K562 treated with DMSO at 1 percent for 24 hours (cell line): ENCODE results near the gene CCDC78. TPM values are rescaled to one million over a fixed set of nuclear protein-coding genes. Genes with fewer than 3 reads are reported as not detected.

Experiments
- total RNA-seq: library from RNA; unstranded; fragments of 300-600 nt; gene quantifications from 2 replicates; pipeline ENCODE4 v1.2.3, GENCODE V29; 2022; ENCODE audit warnings: low read depth; ENCODE audit not compliant: insufficient read depth

Gene CCDC78
- 1.3 and 1.8 TPM in 2 replicates for total RNA-seq

DNA sequence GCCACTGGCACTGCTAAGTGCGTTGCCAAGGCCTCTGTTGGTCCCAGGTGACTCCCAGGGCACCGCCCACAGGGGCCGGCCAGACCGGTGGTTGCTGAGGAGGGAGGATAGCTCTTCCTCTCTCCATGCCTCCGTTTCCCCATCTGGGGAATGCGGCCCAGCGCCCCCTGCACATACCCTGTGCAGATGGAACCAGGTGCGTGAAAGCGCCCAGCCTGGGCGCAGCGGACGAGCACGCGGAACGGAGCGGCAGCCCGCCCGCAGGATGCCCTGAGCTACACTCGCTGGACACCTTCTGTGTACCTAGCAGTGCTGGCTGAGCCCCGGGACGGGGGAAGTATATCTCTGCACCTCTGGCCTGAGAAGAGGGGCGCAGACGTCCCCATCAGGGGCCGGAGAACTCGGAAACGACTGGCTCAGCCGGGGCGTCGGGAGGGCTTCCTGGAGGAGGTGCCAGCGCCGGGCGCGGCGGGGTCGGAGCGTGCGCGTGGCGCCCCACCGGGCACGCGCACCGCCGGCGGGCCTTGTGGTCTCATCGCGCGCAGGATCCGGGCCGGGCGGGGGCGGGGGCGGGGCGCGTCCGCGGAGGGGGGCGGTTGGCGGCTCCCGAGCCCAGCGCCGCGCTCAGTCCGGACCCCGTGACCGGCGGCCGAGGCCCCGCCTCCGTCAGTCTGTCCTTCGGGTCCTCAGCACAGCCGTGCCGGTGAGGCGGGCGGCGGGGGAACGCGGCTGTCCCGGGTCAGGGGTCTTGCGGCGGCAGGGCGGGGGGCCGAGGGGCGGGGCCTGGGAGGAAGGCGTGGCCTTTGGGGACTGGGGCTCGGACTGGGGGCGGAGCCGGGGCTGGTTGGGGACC lies at the start of gene CCDC78, which contains the start of gene HAGHL:
Gene CCDC78, minus strand, starts transcription at position 6 of the 853 bp plus-strand sequence. CDS start 76 bp downstream, outside the sequence.
Gene HAGHL, plus strand, starts transcription at position 669 of the 853 bp plus-strand sequence. CDS start 404 bp downstream, outside the sequence.

DNA sequence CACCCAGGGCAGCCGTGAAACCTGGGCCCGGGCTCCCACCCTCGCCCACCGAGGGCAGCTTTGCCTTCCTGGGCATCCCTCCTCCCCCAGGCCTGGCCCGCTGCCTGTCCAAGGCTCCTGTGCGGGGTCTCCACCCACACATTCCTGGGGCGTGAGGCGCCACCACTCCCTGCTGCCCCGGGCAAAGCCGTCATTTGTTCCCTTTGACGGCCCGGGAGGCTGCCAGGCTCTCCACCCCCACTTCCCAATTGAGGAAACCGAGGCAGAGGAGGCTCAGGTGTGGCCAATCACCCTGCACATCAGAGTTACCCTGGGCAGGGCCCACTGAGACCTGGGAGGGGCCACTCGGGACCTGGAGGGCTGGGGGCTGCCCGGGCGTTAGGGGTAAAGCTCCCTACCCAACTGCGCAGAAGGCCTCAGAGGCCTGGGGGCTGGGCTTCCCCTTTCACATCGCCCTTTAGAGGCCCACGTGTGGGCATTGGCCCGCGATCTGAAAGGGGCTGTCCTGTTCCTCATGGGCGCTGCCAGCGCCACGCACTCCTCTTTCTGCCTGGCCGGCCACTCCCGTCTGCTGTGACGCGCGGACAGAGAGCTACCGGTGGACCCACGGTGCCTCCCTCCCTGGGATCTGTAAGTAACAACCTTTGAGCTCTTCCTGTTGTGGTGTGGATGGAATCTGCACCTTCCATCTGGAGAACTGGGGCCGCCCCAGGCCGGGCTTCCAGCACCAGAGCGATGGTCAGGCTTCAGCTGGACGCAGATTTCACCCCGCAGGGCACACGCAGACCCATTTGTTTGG lies 34.5 kb upstream of the CCDC78 start, which contains the start of gene MSLN:
Gene MSLN, plus strand, starts transcription at position 190 of the 799 bp plus-strand sequence. CDS start 1,947 bp downstream, outside the sequence.

DNA sequence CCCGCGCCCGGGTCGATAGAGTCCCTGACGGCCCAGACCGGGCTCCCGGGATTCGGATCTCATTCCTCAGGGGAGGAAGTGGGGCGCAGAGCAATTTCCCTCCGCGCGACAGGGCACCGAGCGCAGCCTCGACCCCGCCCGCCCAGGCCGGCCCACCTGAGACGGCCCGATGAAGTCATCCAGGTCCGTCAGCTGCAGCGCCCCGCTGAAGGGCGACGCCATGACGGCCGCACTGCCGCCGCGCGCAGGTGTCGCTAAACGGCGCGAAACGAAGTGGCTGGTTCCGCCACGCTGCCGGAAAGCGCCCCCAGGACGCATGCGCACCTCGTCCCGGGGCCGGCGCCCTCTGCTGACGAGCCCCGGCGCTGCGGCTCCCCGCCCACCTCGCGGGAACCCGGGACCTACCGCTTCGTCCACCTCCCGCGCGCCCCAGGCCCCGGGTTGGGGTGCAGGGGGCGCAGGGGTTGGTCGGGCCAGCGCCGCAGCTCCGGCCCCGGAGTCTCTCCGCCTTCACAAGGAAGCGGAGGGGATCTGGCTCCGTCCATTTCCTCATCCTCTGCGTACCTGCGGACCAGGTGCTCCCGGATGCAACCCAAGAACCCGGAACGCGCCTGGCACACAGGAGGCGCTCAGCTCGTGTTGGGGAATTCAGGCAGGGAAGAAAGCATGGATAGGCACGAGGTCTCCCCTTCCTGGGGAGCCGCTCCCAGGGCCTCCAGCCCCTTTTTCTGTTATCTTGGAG lies 14.7 kb upstream of the CCDC78 start, which contains the start of gene CIAO3:
Gene CIAO3, minus strand, starts transcription at position 234 of the 742 bp plus-strand sequence. Its CDS starts 12 bp downstream, at position 222.

DNA sequence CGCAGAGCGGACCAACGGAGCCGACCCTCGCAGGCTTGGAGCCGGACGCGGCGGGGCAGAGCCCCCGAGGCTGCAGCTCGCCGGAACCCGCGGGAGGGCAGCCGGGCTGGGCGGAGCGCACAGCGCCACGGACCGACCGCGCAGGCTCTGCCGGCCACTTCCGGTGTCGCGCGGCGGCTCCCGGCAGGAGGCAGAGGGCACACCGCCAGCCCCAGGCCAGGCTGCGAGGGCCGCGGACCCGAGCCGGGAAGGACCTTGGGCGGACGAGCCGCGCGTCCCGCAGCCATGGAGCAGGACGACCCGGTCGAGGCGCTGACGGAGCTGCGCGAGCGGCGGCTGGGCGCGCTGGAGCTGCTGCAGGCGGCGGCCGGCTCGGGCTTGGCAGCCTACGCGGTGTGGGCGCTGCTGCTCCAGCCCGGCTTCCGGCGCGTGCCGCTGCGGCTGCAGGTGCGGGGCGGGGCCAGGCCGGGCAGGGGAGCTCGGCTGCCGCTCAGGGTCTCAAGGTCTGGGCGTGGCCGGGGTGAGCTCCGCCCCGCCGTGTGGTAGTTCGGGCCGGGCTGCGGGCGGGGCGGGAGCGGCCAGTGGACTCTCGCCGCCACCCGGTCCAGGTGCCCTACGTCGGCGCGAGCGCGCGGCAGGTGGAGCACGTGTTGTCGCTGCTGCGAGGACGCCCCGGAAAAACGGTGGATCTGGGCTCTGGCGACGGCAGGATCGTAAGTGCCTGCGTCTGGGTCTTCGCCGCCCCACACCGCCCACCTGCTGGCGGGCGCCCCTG lies 5.1 kb downstream of the CCDC78 start, which contains the start of gene ANTKMT:
Gene ANTKMT, plus strand, starts transcription at position 157 of the 775 bp plus-strand sequence. Its CDS starts 129 bp downstream, at position 286.

DNA sequence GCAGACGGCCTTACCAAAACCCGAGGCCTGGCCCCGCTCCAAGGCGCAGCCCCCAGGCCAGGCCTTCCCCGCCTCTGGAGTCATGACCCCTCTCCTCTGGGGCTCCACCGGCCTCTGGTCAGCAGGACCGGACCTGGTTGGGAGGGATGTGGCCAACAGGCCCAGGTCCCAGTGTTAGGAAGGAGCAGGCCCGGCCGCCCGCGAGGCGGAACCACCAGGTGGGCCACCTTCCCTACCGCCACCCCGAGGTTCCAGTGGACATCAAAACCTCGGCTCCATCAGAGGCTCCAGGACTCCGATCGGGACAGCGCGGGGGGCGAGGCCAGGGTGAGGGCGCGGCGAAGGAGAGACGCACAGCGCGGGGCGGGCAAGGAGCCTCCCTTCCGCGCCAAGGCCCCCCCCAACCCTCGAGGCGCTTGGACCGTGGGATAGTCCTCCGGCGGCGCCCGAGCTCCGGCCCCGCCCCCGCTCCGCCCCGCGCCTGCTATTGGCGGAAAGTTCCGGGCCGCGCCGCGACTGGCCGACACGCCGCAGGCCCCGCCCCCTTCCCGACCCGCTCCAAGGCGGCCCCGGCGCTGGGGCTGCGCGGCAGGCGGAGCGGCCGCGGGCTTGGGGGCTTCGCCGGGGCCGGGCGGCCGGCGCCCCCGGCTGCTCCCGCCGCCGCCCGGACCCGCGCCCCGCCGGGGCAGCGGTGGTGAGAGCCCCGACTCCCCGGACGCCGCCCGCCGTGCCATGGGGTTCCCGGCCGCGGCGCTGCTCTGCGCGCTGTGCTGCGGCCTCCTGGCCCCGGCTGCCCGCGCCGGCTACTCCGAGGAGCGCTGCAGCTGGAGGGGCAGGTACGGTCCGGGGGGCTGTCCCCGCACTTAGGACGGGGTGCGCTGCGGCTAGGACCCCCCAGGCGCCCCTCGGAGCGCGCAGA lies 11.4 kb downstream of the CCDC78 start, which contains the start of gene METRN:
Gene METRN, plus strand, starts transcription at position 561 of the 919 bp plus-strand sequence. Its CDS starts 172 bp downstream, at position 733.

DNA sequence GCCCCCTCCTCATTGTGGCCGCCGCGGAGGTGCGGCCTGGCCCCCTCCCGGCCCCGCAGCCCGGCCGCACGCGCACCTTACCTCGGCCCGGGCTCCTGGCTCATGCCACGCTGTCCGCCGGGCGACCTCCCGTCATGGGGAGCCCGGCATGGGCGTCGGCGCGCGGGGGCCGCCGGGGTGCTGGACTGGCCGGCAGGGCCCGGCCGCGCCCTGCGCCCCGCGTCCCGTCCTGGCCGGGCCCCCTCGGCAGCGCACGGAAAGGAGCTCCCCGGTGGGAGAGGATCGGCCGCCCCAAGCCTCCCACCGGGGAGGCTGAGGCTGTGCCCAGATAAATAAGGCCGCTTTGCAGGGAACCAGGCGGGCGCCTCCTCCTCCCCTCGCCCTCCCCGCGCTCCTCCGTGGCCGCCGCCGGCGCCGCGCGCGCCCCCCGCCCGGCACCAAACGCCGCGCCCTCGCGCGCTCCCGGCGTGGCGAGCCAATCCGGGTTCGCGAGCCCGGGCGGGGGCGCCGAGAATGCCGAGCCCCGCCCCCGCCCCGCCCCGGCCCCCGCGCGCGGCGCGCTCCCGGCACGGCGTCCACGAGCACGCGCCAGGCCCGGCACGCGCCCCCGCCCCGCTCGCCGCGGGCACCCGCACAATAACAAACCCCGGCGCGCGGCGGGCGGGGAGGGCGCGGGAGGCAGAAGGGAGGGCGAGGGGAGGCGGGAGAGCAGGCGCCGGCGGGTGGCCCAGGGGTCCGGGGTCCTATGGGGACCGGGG lies 20.6 kb downstream of the CCDC78 start, which contains the start of gene FBXL16:
Gene FBXL16, minus strand, starts transcription at position 371 of the 758 bp plus-strand sequence. CDS start 8,396 bp downstream, outside the sequence.

DNA sequence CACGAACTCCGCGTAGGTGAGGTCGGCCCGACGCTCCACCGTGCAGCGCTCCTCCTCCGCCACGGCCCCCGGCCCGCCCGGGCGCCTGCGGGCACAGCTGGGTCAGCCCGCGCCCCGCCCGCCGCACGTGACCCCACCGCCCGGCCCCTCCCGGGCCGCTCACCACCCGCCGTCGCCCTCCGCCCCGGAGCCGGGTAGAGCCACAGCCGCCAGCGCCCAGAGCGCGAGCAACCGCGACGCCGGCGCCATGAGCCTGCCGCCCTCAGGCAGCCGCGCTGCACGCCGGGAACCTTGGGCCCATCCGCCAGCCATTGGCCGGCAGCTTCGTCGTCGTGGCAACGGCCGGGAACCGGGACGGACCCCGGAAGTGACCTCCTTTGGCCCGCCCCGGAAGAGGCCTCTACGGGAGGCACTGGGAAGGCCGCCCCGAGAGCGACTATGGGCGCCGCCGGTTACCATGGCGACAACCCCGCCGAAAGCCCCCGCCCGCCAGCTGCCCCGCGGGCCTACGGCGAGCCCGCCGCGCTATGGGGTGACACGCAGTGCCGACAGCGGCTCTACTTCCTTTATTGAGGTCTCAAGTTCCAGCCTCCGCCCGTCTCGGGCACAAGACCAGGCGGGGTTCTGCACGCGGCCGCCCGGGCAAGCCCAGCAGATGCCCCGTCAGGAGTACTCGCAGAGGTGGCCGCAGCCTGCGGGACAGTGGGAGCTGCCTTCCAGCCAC lies 42.0 kb downstream of the CCDC78 start, which contains the start of gene JMJD8:
Gene JMJD8, minus strand, starts transcription at position 264 of the 724 bp plus-strand sequence. Its CDS starts 15 bp downstream, at position 249.

DNA sequence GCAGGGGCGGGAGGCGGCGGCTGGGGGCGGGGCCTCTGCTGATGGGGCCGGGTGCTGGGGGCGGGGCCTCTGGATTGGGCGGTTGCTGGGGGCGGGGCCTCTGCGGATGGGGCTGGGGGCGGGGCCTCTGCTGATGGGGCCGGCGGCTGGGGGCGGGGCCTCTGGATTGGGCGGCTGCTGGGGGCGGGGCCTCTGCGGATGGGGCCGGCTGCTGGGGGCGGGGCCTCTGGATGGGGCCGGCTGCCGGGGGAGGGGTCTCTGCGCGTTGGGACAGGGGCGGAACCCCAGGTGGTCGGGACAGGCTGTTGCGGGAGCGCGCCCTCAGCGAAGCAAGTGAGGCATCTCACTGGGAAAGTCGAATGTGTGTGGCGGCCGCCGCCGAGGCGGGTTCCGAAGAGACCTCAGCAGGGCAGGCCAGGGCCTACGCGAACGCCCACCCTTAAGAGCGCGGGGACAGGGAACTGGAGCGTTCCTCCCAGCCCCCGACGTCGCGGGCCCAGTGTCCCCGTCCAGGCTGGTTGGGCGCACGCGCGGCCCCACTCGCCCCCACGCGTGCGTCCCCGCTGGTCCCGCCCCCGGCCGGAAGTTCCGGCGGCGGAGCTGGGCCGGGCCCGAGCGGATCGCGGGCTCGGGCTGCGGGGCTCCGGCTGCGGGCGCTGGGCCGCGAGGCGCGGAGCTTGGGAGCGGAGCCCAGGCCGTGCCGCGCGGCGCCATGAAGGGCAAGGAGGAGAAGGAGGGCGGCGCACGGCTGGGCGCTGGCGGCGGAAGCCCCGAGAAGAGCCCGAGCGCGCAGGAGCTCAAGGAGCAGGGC lies 46.2 kb downstream of the CCDC78 start, which contains the start of gene STUB1:
Gene STUB1, plus strand, starts transcription at position 597 of the 811 bp plus-strand sequence. Its CDS starts 116 bp downstream, at position 713.

DNA sequence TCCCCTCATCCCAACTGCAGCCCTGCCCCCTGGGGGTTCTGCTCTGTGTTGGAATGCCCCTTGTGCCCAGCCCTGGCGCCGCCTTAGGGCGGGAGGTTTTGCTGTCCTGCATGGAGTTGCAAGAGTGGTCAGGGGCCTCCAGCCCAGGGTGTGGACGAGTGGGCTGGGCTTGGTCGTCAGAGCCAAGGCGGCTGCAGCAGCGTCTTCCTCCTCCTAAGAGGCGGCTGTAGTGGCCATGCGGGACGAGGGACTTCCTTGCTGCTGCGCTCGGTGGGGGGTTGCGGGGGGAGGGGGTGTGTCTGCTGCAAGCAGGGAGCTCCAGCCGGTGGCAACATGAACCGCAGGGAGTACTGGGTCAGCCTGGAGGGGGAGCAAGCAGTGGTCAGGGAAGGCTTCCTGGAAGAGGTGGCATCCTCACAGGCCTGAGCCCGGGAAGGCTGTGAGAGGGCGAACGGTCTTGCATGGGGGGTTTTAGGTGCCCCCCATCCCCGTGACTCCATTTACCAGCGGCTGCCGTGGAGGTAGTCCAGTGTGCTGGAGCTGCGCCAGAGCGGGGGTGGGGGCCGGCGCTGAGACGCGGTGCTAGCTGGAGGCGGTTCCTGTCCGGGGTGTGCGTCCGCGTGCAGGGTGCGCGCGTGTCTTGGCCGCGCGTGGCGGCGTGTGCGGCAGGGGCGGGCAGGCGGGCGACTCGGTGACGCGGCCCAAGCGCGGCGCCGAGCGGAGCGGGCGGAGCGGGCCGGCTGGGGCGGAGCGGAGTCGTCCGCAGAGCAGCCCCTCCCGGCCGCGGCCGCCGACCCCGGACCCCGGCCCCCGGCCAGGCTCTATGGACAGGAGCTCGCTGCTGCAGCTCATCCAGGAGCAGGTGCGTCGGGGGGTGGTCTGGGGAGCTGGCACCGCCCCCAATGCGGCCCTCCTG lies 51.0 kb downstream of the CCDC78 start, which contains the start of gene RHBDL1:
Gene RHBDL1, plus strand, starts transcription at position 704 of the 916 bp plus-strand sequence. Its CDS starts 120 bp downstream, at position 824.

Other genes with a start within 250 kb of the CCDC78 start
- 64.7 and 73.6 TPM in 2 replicates for gene CAPN15, start 198.7 kb downstream of the CCDC78 start, total RNA-seq
- gene PRR35, start 166.0 kb downstream of the CCDC78 start, total RNA-seq = 0.23 TPM in 1 of 2 replicates, not detected in the other
- gene NHLRC4, start 159.4 kb downstream of the CCDC78 start, total RNA-seq = 12.5 and 14.0 TPM in 2 replicates
- 55.4 and 66.8 TPM in 2 replicates for gene PIGQ, start 156.5 kb downstream of the CCDC78 start, total RNA-seq
- 42.1 and 47.9 TPM in 2 replicates for gene RAB40C, start 136.4 kb downstream of the CCDC78 start, total RNA-seq
- gene WFIKKN1, start 95.5 kb downstream of the CCDC78 start, total RNA-seq = 13.4 and 16.8 TPM in 2 replicates
- 134 and 166 TPM in 2 replicates for gene METTL26, start 90.1 kb downstream of the CCDC78 start, total RNA-seq
- gene MCRIP2, start 84.6 kb downstream of the CCDC78 start, total RNA-seq = 93.9 and 111 TPM in 2 replicates
- 2.6 and 4.1 TPM in 2 replicates for gene WDR90, start 77.1 kb downstream of the CCDC78 start, total RNA-seq
- 154 and 166 TPM in 2 replicates for gene RHOT2, start 58.3 kb downstream of the CCDC78 start, total RNA-seq
- gene RHBDL1, start 50.8 kb downstream of the CCDC78 start, total RNA-seq = 1.2 and 3.0 TPM in 2 replicates
- 165 and 192 TPM in 2 replicates for gene STUB1, start 46.0 kb downstream of the CCDC78 start, total RNA-seq
- 102 and 106 TPM in 2 replicates for gene JMJD8, start 42.1 kb downstream of the CCDC78 start, total RNA-seq
- 33.8 and 37.4 TPM in 2 replicates for gene WDR24, start 36.0 kb downstream of the CCDC78 start, total RNA-seq
- 4.8 and 5.8 TPM in 2 replicates for gene FBXL16, start 20.6 kb downstream of the CCDC78 start, total RNA-seq
- gene METRN, start 11.3 kb downstream of the CCDC78 start, total RNA-seq = 47.3 and 52.0 TPM in 2 replicates
- gene ANTKMT, start 5.3 kb downstream of the CCDC78 start, total RNA-seq = 76.2 and 84.9 TPM in 2 replicates
- 22.0 and 22.6 TPM in 2 replicates for gene HAGHL, start 663 bp upstream of the CCDC78 start, total RNA-seq
- 40.1 and 45.9 TPM in 2 replicates for gene CIAO3, start 14.6 kb upstream of the CCDC78 start, total RNA-seq
- gene MSLN, start 34.3 kb upstream of the CCDC78 start, total RNA-seq = not detected in 2 replicates
- 64.3 and 67.5 TPM in 2 replicates for gene RPUSD1, start 61.9 kb upstream of the CCDC78 start, total RNA-seq
- gene CHTF18, start 62.2 kb upstream of the CCDC78 start, total RNA-seq = 46.3 and 54.9 TPM in 2 replicates
- gene GNG13, start 74.3 kb upstream of the CCDC78 start, total RNA-seq = not detected in 2 replicates
- 4.5 and 12.8 TPM in 2 replicates for gene LMF1, start 244.5 kb upstream of the CCDC78 start, total RNA-seq